Breast epithelium (tissue), 3 donors: Measurements from ENCODE around the gene USP12.

Experiments
- POLR2A ChIP-seq: fragments of 450-650 bp; IDR thresholded peaks from one replicate; pipeline ENCODE4 v1.6.1; 2016; ENCODE audit warnings: antibody characterized with exemption, mild to moderate bottlenecking, moderate library complexity
- POLR2AphosphoS5 ChIP-seq, 3 donors: sonication (generic); formaldehyde crosslinking; IDR thresholded peaks; one replicate each; pipeline ENCODE4 v1.6.1; 2017; ENCODE audit warnings: antibody characterized with exemption in 3 of 3
- TF ChIP-seq, protein P1 (sequence below), 3 donors: fragments of 450-650 bp; IDR thresholded peaks; one replicate each; pipeline ENCODE4 v1.5.1; 2016 to 2017; ENCODE audit warnings: antibody characterized with exemption in 3 of 3, mild to moderate bottlenecking in 3 of 3, moderate library complexity in 3 of 3

DNA sequence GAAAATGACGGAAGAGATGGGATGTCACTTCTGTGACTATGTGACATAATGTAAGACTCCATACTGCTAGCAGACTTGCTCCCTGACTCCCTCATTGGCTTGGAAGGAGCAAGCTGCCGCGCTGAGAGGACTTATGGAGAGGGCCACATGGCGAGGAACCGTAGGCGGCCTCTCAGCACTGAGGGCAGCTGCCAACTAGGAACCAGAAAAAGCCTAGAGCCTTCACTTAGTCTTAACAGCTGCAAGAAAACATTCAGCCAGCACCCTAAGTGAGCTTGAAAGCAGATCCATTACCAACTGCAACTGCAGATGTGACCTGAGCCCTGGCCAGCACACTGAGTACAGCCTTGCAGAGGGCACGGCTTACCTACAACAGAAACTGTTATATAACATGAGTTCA, 33.9 kb downstream of the USP12 start:
- TF ChIP-seq, protein P1, sequence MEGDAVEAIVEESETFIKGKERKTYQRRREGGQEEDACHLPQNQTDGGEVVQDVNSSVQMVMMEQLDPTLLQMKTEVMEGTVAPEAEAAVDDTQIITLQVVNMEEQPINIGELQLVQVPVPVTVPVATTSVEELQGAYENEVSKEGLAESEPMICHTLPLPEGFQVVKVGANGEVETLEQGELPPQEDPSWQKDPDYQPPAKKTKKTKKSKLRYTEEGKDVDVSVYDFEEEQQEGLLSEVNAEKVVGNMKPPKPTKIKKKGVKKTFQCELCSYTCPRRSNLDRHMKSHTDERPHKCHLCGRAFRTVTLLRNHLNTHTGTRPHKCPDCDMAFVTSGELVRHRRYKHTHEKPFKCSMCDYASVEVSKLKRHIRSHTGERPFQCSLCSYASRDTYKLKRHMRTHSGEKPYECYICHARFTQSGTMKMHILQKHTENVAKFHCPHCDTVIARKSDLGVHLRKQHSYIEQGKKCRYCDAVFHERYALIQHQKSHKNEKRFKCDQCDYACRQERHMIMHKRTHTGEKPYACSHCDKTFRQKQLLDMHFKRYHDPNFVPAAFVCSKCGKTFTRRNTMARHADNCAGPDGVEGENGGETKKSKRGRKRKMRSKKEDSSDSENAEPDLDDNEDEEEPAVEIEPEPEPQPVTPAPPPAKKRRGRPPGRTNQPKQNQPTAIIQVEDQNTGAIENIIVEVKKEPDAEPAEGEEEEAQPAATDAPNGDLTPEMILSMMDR (IDR thresholded peaks at IDR 0.05): no peak
- TF ChIP-seq POLR2A: no peak
- TF ChIP-seq POLR2AphosphoS5 (IDR thresholded peaks at IDR 0.05): no peak
